Activated CD4-positive, alpha-beta T cell treated with anti-CD3 and anti-CD28 coated beads for 36 hours (primary cell): ENCODE results near the gene RALGAPA1. TPM values are rescaled to one million over a fixed set of nuclear protein-coding genes. Genes with fewer than 3 reads are reported as not detected.
"Not testable (repeated sequence)": the region's sequence is repeated elsewhere in the genome, so short reads cannot be mapped to it uniquely, and the experiment has no call there.

Experiments used
- ATAC-seq: fragments of 200-7000 bp; cut with Tn5 transposase; one replicate; pipeline ENCODE4 v1.10.0; 2021; ENCODE audit warnings: mild to moderate bottlenecking, moderate library complexity
- CTCF ChIA-PET: fragments of 350-600 bp; sonication (Branson Sonifier 250); formaldehyde crosslinking; loops from one replicate; lab custom pipeline; 2021; ENCODE audit warnings: antibody characterized with exemption; lab: Charles Lee
- POLR2A ChIA-PET: fragments of 350-600 bp; sonication (Branson Sonifier 250); formaldehyde crosslinking; loops from one replicate; lab custom pipeline; 2021; ENCODE audit warnings: antibody characterized with exemption, inconsistent platforms; lab: Charles Lee
- DNase-seq: peaks from one replicate; pipeline ENCODE4 v3.0.0-alpha.2; 2020
- H3K27ac Mint-ChIP-seq: one replicate; pipeline ENCODE4 v1.8.0; 2021; ENCODE audit warnings: mixed read lengths
- H3K27me3 Mint-ChIP-seq: one replicate; pipeline ENCODE4 v1.8.0; 2021; ENCODE audit warnings: mixed read lengths
- H3K36me3 Mint-ChIP-seq: one replicate; pipeline ENCODE4 v1.8.0; 2021; ENCODE audit warnings: low read depth, mixed read lengths
- H3K4me1 Mint-ChIP-seq: one replicate; pipeline ENCODE4 v1.8.0; 2021; ENCODE audit warnings: mixed read lengths
- H3K4me3 Mint-ChIP-seq: one replicate; pipeline ENCODE4 v1.8.0; 2021; ENCODE audit warnings: mild to moderate bottlenecking, moderate library complexity, mixed read lengths
- H3K9me3 Mint-ChIP-seq: one replicate; pipeline ENCODE4 v1.8.0; 2021; ENCODE audit warnings: low read depth, mixed read lengths
- intact Hi-C, 2 experiments: fragments of 100-400 bp; cut with DNase I in 1 of 2; cut with micrococcal nuclease in 1 of 2; formaldehyde crosslinking; loops; one replicate each; pipeline versions ENCODE4 v1.14.2 to v1.15.1; 2022 to 2024; cut with DNase I, micrococcal nuclease
- total RNA-seq, 2 experiments: library from RNA; stranded (reverse); gene quantifications; one replicate each; pipeline ENCODE4 v1.2.3, GENCODE V29; 2021

RALGAPA1 gene
- total RNA-seq, 2 experiments from 2014 or later = 20.3 to 22.0 TPM

DNA sequence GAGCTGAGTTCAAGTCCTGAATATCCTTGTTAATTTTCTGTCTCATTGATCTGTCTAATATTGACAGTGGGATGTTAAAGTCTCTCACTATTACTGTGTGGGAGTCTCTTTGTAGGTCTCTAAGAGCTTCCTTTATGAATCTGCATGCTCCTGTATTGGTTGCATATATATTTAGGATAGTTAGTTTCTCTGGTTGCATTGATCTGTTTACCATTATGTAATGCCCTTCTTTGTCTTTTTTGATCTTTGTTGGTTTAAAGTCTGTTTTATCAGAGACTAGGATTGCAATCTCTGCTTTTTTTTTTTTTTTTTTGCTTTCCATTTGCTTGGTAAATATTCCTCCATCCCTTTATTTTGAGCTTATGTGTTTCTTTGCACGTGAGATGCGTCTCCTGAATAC lies 32.6 kb upstream of the RALGAPA1 start:
- Mint-ChIP-seq H3K36me3 (peaks cover 71% of the 10 kb centered on the region), H3K9me3 (peaks cover 24% of the 10 kb centered on the region)
- intact Hi-C loops, H3K4me3 Mint-ChIP-seq, DNase-seq, H3K4me1 Mint-ChIP-seq, H3K27ac Mint-ChIP-seq, ATAC-seq, POLR2A ChIA-PET, H3K27me3 Mint-ChIP-seq: not testable (repeated sequence)
- CTCF ChIA-PET = interaction anchor here (0.6 kb wide), 1 partner anchor 10 kb away, joined by 3 read pairs; no protein-coding TSS in a partner anchor

- CTCF ChIA-PET = interaction anchor here (0.7 to 1.5 kb wide), 4 partner anchors 14 to 539 kb away, joined by 3 to 5 read pairs (median 4); no protein-coding TSS in a partner anchor
- Mint-ChIP-seq H3K27ac (no peak overlapping the region), H3K9me3 (peaks cover 4% of the 10 kb centered on the region), H3K4me3 (no peak overlapping the region), H3K36me3 (peaks cover 48% of the 10 kb centered on the region), H3K27me3 (no peaks in the 10 kb centered on the region), H3K4me1 (no peaks in the 10 kb centered on the region)
- POLR2A ChIA-PET = interaction anchor here (0.6 to 1.2 kb wide), 2 partner anchors 9 to 175 kb away, joined by 3 to 9 read pairs; partner anchors contain the start of gene BRMS1L
- intact Hi-C loops = no loop called here
- no peak for DNase-seq
- no peak for ATAC-seq
Observed at GRCh38 chr14:35835208-35835982, 26.3 kb upstream of the RALGAPA1 start.

GRCh38 chr14:35829449-35829848 lies 20.4 kb upstream of the RALGAPA1 start:
- H3K9me3 Mint-ChIP-seq = no peaks in the 10 kb centered on the region
- POLR2A ChIA-PET = no interaction called here
- peaks cover 8% of the 10 kb centered on the region for H3K36me3 Mint-ChIP-seq
- no peak for ATAC-seq
- H3K27me3 Mint-ChIP-seq = no peaks in the 10 kb centered on the region
- no peak overlapping the region for H3K27ac Mint-ChIP-seq
- peaks cover 24% of the 10 kb centered on the region for H3K4me1 Mint-ChIP-seq
- no peak overlapping the region for H3K4me3 Mint-ChIP-seq
- intact Hi-C loops = loop anchor here (5.0 kb wide), 3 partner anchors 297 to 707 kb away; partner anchors contain the start of genes INSM2 (in 1 of the 2), MBIP (in 1 of the 2), PPP2R3C (in 1 of the 2) and PRORP (in 1 of the 2)
- DNase-seq = no peak
- CTCF ChIA-PET = no interaction called here

- H3K4me3 Mint-ChIP-seq = peak overlapping the region; percentile 71
- no peaks in the 10 kb centered on the region for H3K27me3 Mint-ChIP-seq
- POLR2A ChIA-PET = no interaction called here
- H3K9me3 Mint-ChIP-seq = no peaks in the 10 kb centered on the region
- ATAC-seq = no peak
- no peak for DNase-seq
- no peak overlapping the region for H3K27ac Mint-ChIP-seq
- H3K4me1 Mint-ChIP-seq = peaks cover 24% of the 10 kb centered on the region
- H3K36me3 Mint-ChIP-seq = peaks cover 8% of the 10 kb centered on the region
- intact Hi-C loops = loop anchor here (5.0 kb wide), 3 partner anchors 296 to 706 kb away; partner anchors contain the start of genes INSM2 (in 1 of the 2), MBIP (in 1 of the 2), PPP2R3C (in 1 of the 2) and PRORP (in 1 of the 2)
- CTCF ChIA-PET = interaction anchor here (1.2 to 1.5 kb wide), 2 partner anchors 10 to 43 kb away, joined by 3 to 5 read pairs; no protein-coding TSS in a partner anchor
Observed at GRCh38 chr14:35827678-35828472, 18.8 kb upstream of the RALGAPA1 start.

- peaks cover 24% of the 10 kb centered on the region for H3K4me1 Mint-ChIP-seq
- H3K9me3 Mint-ChIP-seq = no peaks in the 10 kb centered on the region
- DNase-seq (no peak), ATAC-seq (no peak)
- peak overlapping the region; percentile 71 for H3K4me3 Mint-ChIP-seq
- CTCF ChIA-PET = interaction anchor here (0.6 to 1.3 kb wide), 5 partner anchors 11 to 494 kb away, joined by 3 to 8 read pairs (median 5); partner anchors contain the start of gene MBIP
- H3K27me3 Mint-ChIP-seq = no peaks in the 10 kb centered on the region
- intact Hi-C loops = loop anchor here (1.0 to 5.0 kb wide), 10 partner anchors 18 to 1365 kb away; partner anchors contain the start of genes MBIP (in 2 of the 2), PRORP (in 2 of the 2), RALGAPA1 (in 2 of the 2) and FAM177A1 (in 1 of the 2)
- H3K36me3 Mint-ChIP-seq = peaks cover 7% of the 10 kb centered on the region
- POLR2A ChIA-PET = interaction anchor here (1.4 to 1.5 kb wide), 3 partner anchors 8 to 18 kb away, joined by 5 to 9 read pairs (median 5); partner anchors contain the start of gene RALGAPA1
- peak overlapping the region; percentile 58 for H3K27ac Mint-ChIP-seq
Observed at GRCh38 chr14:35826952-35827416, 17.9 kb upstream of the RALGAPA1 start.

DNA sequence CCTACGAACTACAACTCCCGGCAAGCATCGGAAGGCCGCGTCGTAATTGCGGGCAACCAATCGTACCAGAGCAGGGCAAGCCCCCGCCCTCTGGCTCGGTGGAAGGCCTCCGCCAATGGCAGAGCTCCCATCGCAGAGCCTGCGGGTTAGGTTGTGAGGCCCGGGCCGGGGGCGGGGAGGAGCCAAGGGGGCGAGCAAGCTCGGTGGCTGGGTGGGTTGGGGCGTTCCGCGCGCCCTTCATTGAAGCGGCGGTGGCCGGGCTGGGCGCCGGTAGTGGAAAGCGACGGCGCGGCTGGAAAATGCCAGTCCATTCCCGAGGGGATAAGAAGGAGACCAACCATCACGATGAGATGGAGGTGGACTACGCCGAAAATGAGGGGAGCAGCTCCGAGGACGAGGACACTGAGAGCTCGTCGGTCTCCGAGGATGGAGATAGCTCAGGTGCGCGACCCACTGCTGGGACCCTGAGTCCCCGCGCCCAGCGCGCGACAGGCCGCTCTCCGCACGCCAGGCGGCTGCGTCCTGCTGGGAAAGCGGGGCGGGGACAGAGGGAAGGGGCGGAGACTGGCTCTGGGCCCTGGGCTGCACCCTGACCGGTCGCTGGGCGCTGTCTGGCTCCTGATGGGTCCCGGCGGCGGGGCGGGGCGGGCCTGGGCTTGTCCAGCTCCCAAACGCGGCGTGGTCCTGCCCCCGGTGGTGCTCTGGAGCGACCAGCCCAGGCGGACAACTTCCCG lies 17.3 kb upstream of the RALGAPA1 start, which contains the start of gene BRMS1L:
Gene BRMS1L (plus strand): TSS at position 121 of the 734 bp plus-strand sequence. CDS start 179 bp downstream, at position 300.
- ChIA-PET POLR2A (interaction anchor here (0.6 to 1.5 kb wide), 7 partner anchors 9 to 845 kb away, joined by 3 to 9 read pairs (median 4); partner anchors contain the start of gene RALGAPA1), CTCF (interaction anchor here (0.6 to 1.3 kb wide), 9 partner anchors 9 to 963 kb away, joined by 3 to 8 read pairs (median 3); partner anchors contain the start of gene MBIP)
- Mint-ChIP-seq H3K4me3 (peak within 1 kb of the TSS; percentile 71), H3K4me1 (peaks cover 24% of the 10 kb centered on the region), H3K36me3 (peaks cover 2% of the 10 kb centered on the region), H3K9me3 (no peaks in the 10 kb centered on the region), H3K27me3 (no peaks in the 10 kb centered on the region), H3K27ac (peak within 1 kb of the TSS; percentile 90)
- intact Hi-C loops = loop anchor here (1.0 to 5.0 kb wide), 10 partner anchors 17 to 1364 kb away; partner anchors contain the start of genes MBIP (in 2 of the 2), PRORP (in 2 of the 2), RALGAPA1 (in 2 of the 2) and FAM177A1 (in 1 of the 2)
- ATAC-seq = peak; percentile 98
- peak; percentile 99 for DNase-seq

DNA sequence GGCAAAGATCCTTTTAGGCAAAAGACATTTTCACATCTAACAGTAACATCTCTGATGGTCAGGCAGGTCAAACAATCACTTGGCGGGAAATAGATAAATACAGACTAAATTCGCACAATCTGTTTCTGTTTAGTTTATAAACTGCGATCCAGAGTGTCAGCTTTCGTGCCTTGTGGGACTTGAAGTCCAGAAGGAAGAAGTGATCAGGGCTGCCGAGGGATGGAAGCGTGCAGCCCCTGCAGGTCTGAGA lies 16.8 kb upstream of the RALGAPA1 start:
- CTCF ChIA-PET = interaction anchor here (0.7 to 1.3 kb wide), 7 partner anchors 9 to 964 kb away, joined by 3 to 8 read pairs (median 4); partner anchors contain the start of gene MBIP

DNA sequence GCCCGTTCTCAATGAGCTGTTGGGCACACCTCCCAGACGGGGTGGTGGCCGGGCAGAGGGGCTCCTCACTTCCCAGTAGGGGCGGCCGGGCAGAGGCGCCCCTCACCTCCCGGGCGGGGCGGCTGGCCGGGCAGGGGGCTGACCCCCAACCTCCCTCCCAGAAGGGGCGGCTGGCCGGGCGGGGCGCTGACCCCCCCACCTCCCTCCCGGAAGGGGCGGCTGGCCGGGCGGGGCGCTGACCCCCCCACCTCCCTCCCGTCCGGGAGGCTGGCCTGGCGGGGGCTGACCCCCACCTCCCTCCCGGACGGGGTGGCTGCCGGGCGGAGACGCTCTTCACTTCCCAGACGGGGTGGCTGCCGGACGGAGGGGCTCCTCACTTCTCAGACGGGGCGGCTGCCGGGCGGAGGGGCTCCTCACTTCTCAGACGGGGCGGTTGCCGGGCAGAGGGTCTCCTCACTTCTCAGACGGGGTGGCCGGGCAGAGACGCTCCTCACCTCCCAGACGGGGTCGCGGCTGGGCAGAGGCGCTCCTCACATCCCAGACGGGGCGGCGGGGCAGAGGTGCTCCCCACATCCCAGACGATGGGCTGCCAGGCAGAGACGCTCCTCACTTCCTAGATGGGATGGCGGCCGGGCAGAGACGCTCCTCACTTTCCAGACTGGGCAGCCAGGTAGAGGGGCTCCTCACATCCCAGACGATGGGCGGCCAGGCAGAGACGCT lies 15.5 kb upstream of the RALGAPA1 start:
- ATAC-seq, CTCF ChIA-PET, H3K27ac Mint-ChIP-seq, H3K9me3 Mint-ChIP-seq, H3K36me3 Mint-ChIP-seq, DNase-seq, H3K27me3 Mint-ChIP-seq, POLR2A ChIA-PET: not testable (repeated sequence)
- peak overlapping the region; percentile 71 for H3K4me3 Mint-ChIP-seq
- intact Hi-C loops = loop anchor here (5.0 kb wide), 3 partner anchors 292 to 702 kb away; partner anchors contain the start of genes INSM2 (in 1 of the 2), MBIP (in 1 of the 2), PPP2R3C (in 1 of the 2) and PRORP (in 1 of the 2)
- peaks cover 22% of the 10 kb centered on the region for H3K4me1 Mint-ChIP-seq

More for the DNA sequence above, 16.8 kb upstream of the RALGAPA1 start:
- no peak for DNase-seq
- peaks cover 24% of the 10 kb centered on the region for H3K4me1 Mint-ChIP-seq
- no peak for ATAC-seq
- intact Hi-C loops = loop anchor here (1.0 to 5.0 kb wide), 10 partner anchors 17 to 1364 kb away; partner anchors contain the start of genes MBIP (in 2 of the 2), PRORP (in 2 of the 2), RALGAPA1 (in 2 of the 2) and FAM177A1 (in 1 of the 2)
- no peaks in the 10 kb centered on the region for H3K27me3 Mint-ChIP-seq
- H3K4me3 Mint-ChIP-seq = peak overlapping the region; percentile 71
- no peaks in the 10 kb centered on the region for H3K36me3 Mint-ChIP-seq
- peak overlapping the region; percentile 81 for H3K27ac Mint-ChIP-seq
- no peaks in the 10 kb centered on the region for H3K9me3 Mint-ChIP-seq
- POLR2A ChIA-PET = interaction anchor here (0.5 to 1.5 kb wide), 8 partner anchors 8 to 845 kb away, joined by 3 to 9 read pairs (median 4); partner anchors contain the start of gene RALGAPA1

- DNase-seq (no peak), ATAC-seq (no peak)
- peaks cover 11% of the 10 kb centered on the region for H3K4me1 Mint-ChIP-seq
- no peak overlapping the region for H3K4me3 Mint-ChIP-seq
- H3K27me3 Mint-ChIP-seq = no peaks in the 10 kb centered on the region
- CTCF ChIA-PET = interaction anchor here (0.7 to 2.4 kb wide), 12 partner anchors 9 to 1121 kb away, joined by 3 to 10 read pairs (median 4); partner anchors contain the start of gene RALGAPA1
- no peaks in the 10 kb centered on the region for H3K36me3 Mint-ChIP-seq
- no peaks in the 10 kb centered on the region for H3K9me3 Mint-ChIP-seq
- intact Hi-C loops = no loop called here
- POLR2A ChIA-PET = interaction anchor here (0.6 kb wide), 1 partner anchor 543 kb away, joined by 5 read pairs; no protein-coding TSS in a partner anchor
- H3K27ac Mint-ChIP-seq = no peak overlapping the region
Observed at GRCh38 chr14:35822501-35822900, 13.4 kb upstream of the RALGAPA1 start.
